Endothelial cell of umbilical vein (primary cell): ENCODE measurements around the gene SEPTIN11. TPM values are rescaled to one million over a fixed set of nuclear protein-coding genes. Genes with fewer than 3 reads are reported as not detected.

Source experiments
- BruUV-seq: library from RNA; stranded (reverse); fragments of 400-500 nt; replicated peaks from 2 replicates; lab custom pipeline; 2021; lab: Mats Ljungman, UMichigan
- CTCF ChIA-PET: fragments of 300-600, 350-600 bp; sonication (Branson Sonifier 250); formaldehyde crosslinking; loops from one replicate; lab custom pipeline; 2021; ENCODE audit warnings: antibody characterized with exemption, inconsistent platforms; lab: Charles Lee
- POLR2A ChIA-PET: fragments of 300-600, 350-600 bp; sonication (Branson Sonifier 250); formaldehyde crosslinking; loops from one replicate; lab custom pipeline; 2021; ENCODE audit warnings: antibody characterized with exemption, inconsistent platforms; lab: Charles Lee
- DNase-seq: peaks from one replicate; pipeline ENCODE4 v3.0.0-alpha.2; 2011; ENCODE audit warnings: low read depth, low spot score
- FAIRE-seq: peaks from 2 replicates; lab custom pipeline; 2011; peaks lifted over from hg19 to GRCh38; lab: Jason Lieb, UNC
- H2AFZ ChIP-seq: 2 replicates; pipeline ENCODE4 v1.6.0; 2012; ENCODE audit warnings: low read depth, low read length, control low read depth, inconsistent platforms
- H3K27ac ChIP-seq: 2 replicates; pipeline ENCODE4 v1.5.1; 2011; ENCODE audit warnings: low read depth, mild to moderate bottlenecking, control low read depth, low read length, moderate library complexity; ENCODE audit not compliant: insufficient read depth
- H3K27me3 ChIP-seq, 2 experiments: 2 replicates each; pipeline versions ENCODE4 v1.6.0 to v1.6.1; 2011; ENCODE audit warnings: low read length in 2 of 2, mixed read lengths in 1 of 2; ENCODE audit not compliant: control insufficient read depth in 2 of 2, insufficient read depth in 2 of 2
- H3K36me3 ChIP-seq, 2 experiments: 2 replicates in 1 of 2; 3 replicates in 1 of 2; pipeline ENCODE4 v1.5.1; 2011; ENCODE audit warnings: low read length in 2 of 2, mild to moderate bottlenecking in 1 of 2, moderate library complexity in 1 of 2; ENCODE audit not compliant: control insufficient read depth in 2 of 2, insufficient read depth in 2 of 2; ENCODE audit errors: extremely low read depth in 1 of 2
- H3K4me1 ChIP-seq: 3 replicates; pipeline ENCODE4 v1.5.1; 2011; ENCODE audit warnings: mild to moderate bottlenecking, low read length; ENCODE audit not compliant: control insufficient read depth, insufficient read depth; ENCODE audit errors: extremely low read depth
- H3K4me2 ChIP-seq: 2 replicates; pipeline ENCODE4 v1.6.1; 2011; ENCODE audit warnings: low read length, control low read depth, mixed read lengths; ENCODE audit not compliant: insufficient read depth
- H3K4me3 ChIP-seq, 3 experiments: fragments of 200-600 bp in 1 of 3; sonication (generic), shearing (Covaris generic) in 1 of 3; replicated peaks in 1 of 3; 2 replicates each; pipeline ENCODE4 v1.5.1; 2011 to 2016; ENCODE audit warnings: control low read depth in 3 of 3, low read length in 3 of 3, mild to moderate bottlenecking in 2 of 3, inconsistent platforms in 1 of 3, low read depth in 1 of 3, moderate library complexity in 1 of 3; ENCODE audit not compliant: insufficient read depth in 1 of 3
- H3K79me2 ChIP-seq: 2 replicates; pipeline ENCODE4 v1.6.0; 2012; ENCODE audit warnings: low read length, inconsistent platforms; ENCODE audit not compliant: control insufficient read depth, insufficient read depth
- H3K9ac ChIP-seq: replicated peaks from 2 replicates; pipeline ENCODE3; 2011; ENCODE audit warnings: low read length, control low read depth; ENCODE audit not compliant: insufficient read depth; ENCODE audit errors: extremely low read depth
- H3K9me1 ChIP-seq: replicated peaks from 3 replicates; pipeline ENCODE4 v1.6.0; 2011; ENCODE audit warnings: mild to moderate bottlenecking, low read length; ENCODE audit not compliant: control insufficient read depth, insufficient read depth; ENCODE audit errors: extremely low read depth
- H3K9me3 ChIP-seq: replicated peaks from 2 replicates; pipeline ENCODE4 v1.5.1; 2012; ENCODE audit warnings: low read length, inconsistent platforms; ENCODE audit not compliant: control insufficient read depth, insufficient read depth
- H4K20me1 ChIP-seq: replicated peaks from 2 replicates; pipeline ENCODE3; 2011; ENCODE audit warnings: mild to moderate bottlenecking, low read length; ENCODE audit not compliant: control insufficient read depth, insufficient read depth; ENCODE audit errors: extremely low read depth
- EZH2 ChIP-seq: IDR thresholded peaks from 2 replicates; pipeline ENCODE4 v1.6.1; 2012; ENCODE audit warnings: borderline replicate concordance, low read depth, mild to moderate bottlenecking, moderate library complexity, low read length, inconsistent platforms; ENCODE audit not compliant: severe bottlenecking
- FOS ChIP-seq: IDR thresholded peaks from 2 replicates; pipeline ENCODE4 v1.6.1; 2011; ENCODE audit warnings: mild to moderate bottlenecking, low read length, moderate library complexity, borderline replicate concordance; ENCODE audit not compliant: insufficient read depth
- GATA2 ChIP-seq: IDR thresholded peaks from 2 replicates; pipeline ENCODE4 v1.7.0; 2011; ENCODE audit warnings: low read depth, mild to moderate bottlenecking, moderate library complexity, mixed read lengths, low read length; ENCODE audit not compliant: insufficient read length, insufficient read depth
- JUN ChIP-seq: IDR thresholded peaks from 2 replicates; pipeline ENCODE4 v1.6.1; 2011; ENCODE audit warnings: borderline replicate concordance, low read depth; ENCODE audit not compliant: insufficient read length, insufficient read depth
- MAX ChIP-seq: IDR thresholded peaks from 2 replicates; pipeline ENCODE4 v1.6.1; 2011; ENCODE audit not compliant: insufficient read depth, insufficient read length
- MYC ChIP-seq: IDR thresholded peaks from one replicate; pipeline ENCODE4 v1.6.1; 2011; ENCODE audit warnings: mild to moderate bottlenecking, low read depth, low read length
- POLR2A ChIP-seq: IDR thresholded peaks from 2 replicates; pipeline ENCODE4 v1.6.1; 2012; ENCODE audit warnings: low read depth, mild to moderate bottlenecking, control low read depth, low read length
- POLR2AphosphoS5 ChIP-seq: IDR thresholded peaks from 2 replicates; pipeline ENCODE4 v1.6.1; 2012; ENCODE audit warnings: low read depth, mild to moderate bottlenecking, control low read depth, low read length, moderate library complexity; ENCODE audit not compliant: insufficient read depth
- dilution Hi-C: fragments of 300-500 bp; cut with MboI; formaldehyde crosslinking; loops from one replicate; pipeline ENCODE4 v1.15.0; 2019; ENCODE audit warnings: low sequenced_read_pairs; ENCODE audit not compliant: extremely low pct_ligation_motif_present
- intact Hi-C: fragments of 100-400 bp; cut with micrococcal nuclease; formaldehyde crosslinking; loops from one replicate; pipeline ENCODE4 v1.10.0; 2022
- polyA plus RNA-seq, 4 experiments: library from polyadenylated mRNA; depleted of rRNA in 3 of 4; stranded (reverse) in 3 of 4; unstranded in 1 of 4; fragments of >200 nt; gene quantifications; 2 replicates each; pipeline versions ENCODE4 v1.2.1 to v1.2.3, GENCODE V29; 2011 to 2012; ENCODE audit warnings: missing spikeins in 1 of 4
- total RNA-seq: library from RNA; stranded (reverse); gene quantifications from 2 replicates; pipeline ENCODE4 v1.2.3, GENCODE V29; 2021
- TF ChIP-seq, protein P1 (sequence below), 2 donors: IDR thresholded peaks; 1 replicate in 1 of 2; 2 replicates in 1 of 2; pipeline ENCODE4 v1.5.1; 2011; ENCODE audit warnings: low read length in 2 of 2, mild to moderate bottlenecking in 2 of 2, moderate library complexity in 2 of 2, control low read depth in 1 of 2, inconsistent platforms in 1 of 2, low read depth in 1 of 2; ENCODE audit not compliant: insufficient read depth in 1 of 2; ENCODE audit errors: extremely low read depth in 1 of 2

The SEPTIN11 gene
- total and polyA plus RNA-seq, 2 donors (not counting 3 experiments of a cell fraction or from before 2014, with no cell fraction given) = 69.4 to 202 TPM

- Histone ChIP-seq H3K4me3 (no peak overlapping the region), H2AFZ (no peak overlapping the region), H3K9me3 (no peaks in the 10 kb centered on the region), H3K27me3 (peaks cover 6 to 19% of the 10 kb centered on the region in 2 experiments), H3K4me2 (no peak overlapping the region), H3K9ac (no peak overlapping the region), H3K4me1 (no peaks in the 10 kb centered on the region), H3K36me3 (no peaks in the 10 kb centered on the region), H3K79me2 (no peaks in the 10 kb centered on the region), H4K20me1 (no peaks in the 10 kb centered on the region), H3K9me1 (no peaks in the 10 kb centered on the region), H3K27ac (no peak overlapping the region)
- TF ChIP-seq POLR2AphosphoS5 = no peak
- TF ChIP-seq POLR2A = no peak
- no peak for TF ChIP-seq MYC
- CTCF ChIA-PET = no interaction called here
- intact Hi-C loops = no loop called here
- FAIRE-seq (no peak), DNase-seq (no peak)
- POLR2A ChIA-PET = no interaction called here
- dilution Hi-C loops = no loop called here
- no TSS peak for BruUV-seq
Observed at GRCh38 chr4:76905521-76905920, 44.0 kb upstream of the SEPTIN11 start.

DNA sequence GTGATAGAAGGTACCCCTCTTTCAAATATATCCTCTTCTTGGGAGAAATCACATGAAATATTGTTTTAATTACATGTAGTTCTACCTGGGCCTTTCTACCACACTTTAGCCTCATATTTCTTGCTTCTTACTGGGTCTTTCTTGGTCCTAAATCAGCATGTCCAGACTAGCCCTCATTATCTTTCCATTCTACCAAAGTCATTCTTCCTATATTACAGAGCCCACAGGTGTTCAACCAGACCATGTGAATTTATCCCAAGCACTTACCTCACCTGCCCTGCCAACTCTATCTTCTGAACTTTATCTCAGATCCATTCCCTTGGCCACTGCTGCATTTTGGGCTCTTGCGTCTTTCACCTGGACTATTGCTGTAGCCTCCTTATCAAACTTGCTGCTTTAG lies 39.8 kb upstream of the SEPTIN11 start:
- intact Hi-C loops (no loop called here), dilution Hi-C loops (no loop called here)
- Histone ChIP-seq H3K27me3 (peaks cover 0 to 19% of the 10 kb centered on the region in 2 experiments), H4K20me1 (no peaks in the 10 kb centered on the region), H3K4me2 (no peak overlapping the region), H2AFZ (no peak overlapping the region), H3K9ac (no peak overlapping the region), H3K9me1 (no peaks in the 10 kb centered on the region), H3K4me1 (no peaks in the 10 kb centered on the region), H3K4me3 (no peak overlapping the region), H3K36me3 (no peaks in the 10 kb centered on the region), H3K27ac (no peak overlapping the region), H3K79me2 (no peaks in the 10 kb centered on the region), H3K9me3 (no peaks in the 10 kb centered on the region)
- FAIRE-seq (no peak), DNase-seq (no peak)
- no peak for TF ChIP-seq JUN
- no peak for TF ChIP-seq MAX
- TF ChIP-seq POLR2A = no peak
- TF ChIP-seq MYC = no peak
- no peak for TF ChIP-seq FOS
- no peak for TF ChIP-seq POLR2AphosphoS5
- no peak for TF ChIP-seq EZH2
- TF ChIP-seq, protein P1, sequence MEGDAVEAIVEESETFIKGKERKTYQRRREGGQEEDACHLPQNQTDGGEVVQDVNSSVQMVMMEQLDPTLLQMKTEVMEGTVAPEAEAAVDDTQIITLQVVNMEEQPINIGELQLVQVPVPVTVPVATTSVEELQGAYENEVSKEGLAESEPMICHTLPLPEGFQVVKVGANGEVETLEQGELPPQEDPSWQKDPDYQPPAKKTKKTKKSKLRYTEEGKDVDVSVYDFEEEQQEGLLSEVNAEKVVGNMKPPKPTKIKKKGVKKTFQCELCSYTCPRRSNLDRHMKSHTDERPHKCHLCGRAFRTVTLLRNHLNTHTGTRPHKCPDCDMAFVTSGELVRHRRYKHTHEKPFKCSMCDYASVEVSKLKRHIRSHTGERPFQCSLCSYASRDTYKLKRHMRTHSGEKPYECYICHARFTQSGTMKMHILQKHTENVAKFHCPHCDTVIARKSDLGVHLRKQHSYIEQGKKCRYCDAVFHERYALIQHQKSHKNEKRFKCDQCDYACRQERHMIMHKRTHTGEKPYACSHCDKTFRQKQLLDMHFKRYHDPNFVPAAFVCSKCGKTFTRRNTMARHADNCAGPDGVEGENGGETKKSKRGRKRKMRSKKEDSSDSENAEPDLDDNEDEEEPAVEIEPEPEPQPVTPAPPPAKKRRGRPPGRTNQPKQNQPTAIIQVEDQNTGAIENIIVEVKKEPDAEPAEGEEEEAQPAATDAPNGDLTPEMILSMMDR (IDR thresholded peaks at IDR 0.05; ENCODE audit: extremely low read depth in 1 of 2, insufficient read depth in 1 of 2, low read depth in 1 of 2, low read length in 2 of 2) = no peak
- no peak for TF ChIP-seq GATA2
- ChIA-PET POLR2A (no interaction called here), CTCF (interaction anchor here (2.3 kb wide), 1 partner anchor 11 kb away, joined by 5 read pairs; no protein-coding TSS in a partner anchor)
- BruUV-seq = no TSS peak
